Activated CD8-positive, alpha-beta memory T cell treated with anti-CD3 and anti-CD28 coated beads, Interleukin-2, amount 10 ng/mL, durations not matched to agents 7 days and 5 days (primary cell): Measurements from ENCODE around the gene TMEM255B. TPM values are rescaled to one million over a fixed set of nuclear protein-coding genes. Genes with fewer than 3 reads are reported as not detected.

Source experiments
- ATAC-seq: fragments of 150-1000 bp; cut with Tn5 transposase; one replicate; pipeline ENCODE4 v1.10.0; 2021; ENCODE audit warnings: moderate library complexity
- CTCF ChIA-PET: fragments of 350-600 bp; sonication (Branson Sonifier 250); formaldehyde crosslinking; loops from one replicate; lab custom pipeline; 2021; ENCODE audit warnings: antibody characterized with exemption; lab: Charles Lee
- DNase-seq: peaks from one replicate; pipeline ENCODE4 v3.0.0-alpha.2; 2020
- H3K27ac Mint-ChIP-seq: one replicate; pipeline ENCODE4 v1.8.0; 2021; ENCODE audit warnings: mild to moderate bottlenecking, mixed read lengths
- H3K27me3 Mint-ChIP-seq: one replicate; pipeline ENCODE4 v1.8.0; 2021; ENCODE audit warnings: mixed read lengths
- H3K36me3 Mint-ChIP-seq: one replicate; pipeline ENCODE4 v1.8.0; 2021; ENCODE audit warnings: mild to moderate bottlenecking, mixed read lengths
- H3K4me1 Mint-ChIP-seq: one replicate; pipeline ENCODE4 v1.8.0; 2021; ENCODE audit warnings: mixed read lengths
- H3K4me3 Mint-ChIP-seq: one replicate; pipeline ENCODE4 v1.8.0; 2021; ENCODE audit warnings: mild to moderate bottlenecking, moderate library complexity, mixed read lengths
- H3K9me3 Mint-ChIP-seq: one replicate; pipeline ENCODE4 v1.8.0; 2022; ENCODE audit warnings: low read depth, mixed read lengths
- total RNA-seq, 2 experiments: library from RNA; stranded (reverse); gene quantifications; one replicate each; pipeline ENCODE4 v1.2.3, GENCODE V29; 2021

Gene TMEM255B
- total RNA-seq, 2 experiments from 2014 or later, result 0.87 to 1.3 TPM

DNA sequence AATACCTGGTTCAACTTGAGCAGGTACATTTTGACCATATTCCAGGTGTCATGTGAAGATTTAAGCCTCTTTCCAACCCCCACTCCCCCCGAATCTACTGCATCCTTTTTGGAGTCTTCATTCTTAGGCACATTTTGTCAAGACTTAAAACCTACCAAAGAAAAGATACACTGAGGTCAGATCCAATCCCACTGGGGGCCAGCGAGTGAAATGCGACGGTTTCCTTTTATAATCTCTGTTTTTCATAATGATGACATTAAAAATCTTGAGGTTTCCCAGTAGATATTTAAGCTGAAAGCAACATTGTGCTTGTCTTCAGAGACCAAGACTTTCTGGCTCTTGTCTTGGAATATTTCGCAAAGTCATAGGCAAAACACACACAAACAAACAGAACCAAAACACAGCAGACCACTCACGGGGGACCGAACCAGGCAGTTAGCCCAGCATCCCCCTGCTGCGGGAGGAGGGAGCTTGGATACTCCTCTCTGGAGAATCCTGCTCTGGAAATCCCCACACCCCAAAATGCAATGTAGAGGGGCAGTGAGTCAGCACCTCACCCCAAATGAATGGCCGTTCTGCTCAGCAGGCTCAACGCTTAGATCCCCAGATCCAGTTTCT, 105.4 kb downstream of the TMEM255B start:
- H3K4me1 Mint-ChIP-seq, result peaks cover 9% of the 10 kb centered on the region
- peak overlapping the region; percentile 6 for H3K4me3 Mint-ChIP-seq
- no peak for ATAC-seq
- H3K36me3 Mint-ChIP-seq, result no peaks in the 10 kb centered on the region
- CTCF ChIA-PET, result no interaction called here
- no peak for DNase-seq
- peaks cover 2% of the 10 kb centered on the region for H3K9me3 Mint-ChIP-seq
- no peak overlapping the region for H3K27ac Mint-ChIP-seq
- peaks cover 61% of the 10 kb centered on the region for H3K27me3 Mint-ChIP-seq

DNA sequence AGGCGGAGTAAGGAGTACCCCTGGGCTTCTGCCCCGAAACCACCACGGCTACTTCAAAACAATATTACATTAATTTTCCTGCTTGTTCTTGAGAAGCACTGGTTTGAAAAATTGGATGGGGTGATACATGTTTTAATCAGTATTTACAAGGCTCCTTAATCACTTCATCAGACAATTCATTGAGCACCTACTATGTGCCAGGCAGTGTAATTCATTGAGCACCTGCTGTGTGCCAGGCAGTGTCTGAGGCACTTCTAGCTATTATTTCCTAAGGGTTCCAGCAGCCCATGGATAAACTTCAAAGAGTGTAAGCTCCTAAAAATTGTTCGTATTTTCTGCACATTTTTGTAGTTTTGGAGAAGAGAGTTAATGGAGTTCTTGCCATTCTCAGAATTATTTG, 106.4 kb downstream of the TMEM255B start:
- no peaks in the 10 kb centered on the region for H3K9me3 Mint-ChIP-seq
- H3K27ac Mint-ChIP-seq, result no peak overlapping the region
- H3K4me3 Mint-ChIP-seq, result no peak overlapping the region
- peaks cover 9% of the 10 kb centered on the region for H3K4me1 Mint-ChIP-seq
- peaks cover 68% of the 10 kb centered on the region for H3K27me3 Mint-ChIP-seq
- CTCF ChIA-PET, result no interaction called here
- ATAC-seq (no peak), DNase-seq (no peak)
- no peaks in the 10 kb centered on the region for H3K36me3 Mint-ChIP-seq

Other genes with a start within 250 kb of the TMEM255B start
- gene TFDP1, start 174.5 kb upstream of the TMEM255B start, total RNA-seq, result 100 to 1,000 TPM; 168 to 175 TPM
- gene ATP4B, start 101.0 kb upstream of the TMEM255B start, total RNA-seq, result not detected
- gene GRK1, start 92.0 kb upstream of the TMEM255B start, total RNA-seq, result not detected
- gene GAS6, start 104.8 kb downstream of the TMEM255B start, total RNA-seq, result under 1 TPM; 0.15 to 0.23 TPM
- gene C13orf46, start 214.8 kb downstream of the TMEM255B start, total RNA-seq, result 1 to 10 TPM in 1 of 2 experiments, under 1 TPM in 1; 0.37 to 2.3 TPM